Measurements from ENCODE around the gene IL4.

DNA sequence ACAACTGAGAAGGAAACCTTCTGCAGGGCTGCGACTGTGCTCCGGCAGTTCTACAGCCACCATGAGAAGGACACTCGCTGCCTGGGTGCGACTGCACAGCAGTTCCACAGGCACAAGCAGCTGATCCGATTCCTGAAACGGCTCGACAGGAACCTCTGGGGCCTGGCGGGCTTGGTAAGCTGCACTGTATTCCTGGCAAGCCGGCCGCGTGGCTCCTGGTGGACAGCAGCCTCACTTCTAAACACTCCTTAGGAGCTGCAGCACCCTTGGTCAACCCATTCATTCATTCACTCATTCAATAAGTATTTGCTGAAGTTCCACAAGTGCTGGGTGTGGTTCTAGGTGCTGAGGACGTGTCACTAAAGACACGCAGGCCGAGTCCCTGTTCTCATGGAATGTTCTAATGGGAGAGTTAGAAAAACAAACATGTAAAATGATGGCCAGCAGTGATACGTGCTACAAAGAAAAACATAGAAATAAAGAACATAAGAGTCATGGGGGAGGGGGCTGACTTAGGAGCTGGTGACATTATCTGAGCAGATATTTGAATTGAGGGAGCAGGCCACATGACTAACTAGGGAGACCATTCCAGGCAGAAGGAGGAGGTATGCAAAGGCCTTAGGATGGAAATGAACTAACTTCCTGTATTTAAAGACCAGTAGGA, 6.1 kb downstream of the IL4 start:
- TF ChIP-seq POLR2AphosphoS5 (IDR thresholded peaks at IDR 0.05), result no peak
- TF ChIP-seq, protein P1, sequence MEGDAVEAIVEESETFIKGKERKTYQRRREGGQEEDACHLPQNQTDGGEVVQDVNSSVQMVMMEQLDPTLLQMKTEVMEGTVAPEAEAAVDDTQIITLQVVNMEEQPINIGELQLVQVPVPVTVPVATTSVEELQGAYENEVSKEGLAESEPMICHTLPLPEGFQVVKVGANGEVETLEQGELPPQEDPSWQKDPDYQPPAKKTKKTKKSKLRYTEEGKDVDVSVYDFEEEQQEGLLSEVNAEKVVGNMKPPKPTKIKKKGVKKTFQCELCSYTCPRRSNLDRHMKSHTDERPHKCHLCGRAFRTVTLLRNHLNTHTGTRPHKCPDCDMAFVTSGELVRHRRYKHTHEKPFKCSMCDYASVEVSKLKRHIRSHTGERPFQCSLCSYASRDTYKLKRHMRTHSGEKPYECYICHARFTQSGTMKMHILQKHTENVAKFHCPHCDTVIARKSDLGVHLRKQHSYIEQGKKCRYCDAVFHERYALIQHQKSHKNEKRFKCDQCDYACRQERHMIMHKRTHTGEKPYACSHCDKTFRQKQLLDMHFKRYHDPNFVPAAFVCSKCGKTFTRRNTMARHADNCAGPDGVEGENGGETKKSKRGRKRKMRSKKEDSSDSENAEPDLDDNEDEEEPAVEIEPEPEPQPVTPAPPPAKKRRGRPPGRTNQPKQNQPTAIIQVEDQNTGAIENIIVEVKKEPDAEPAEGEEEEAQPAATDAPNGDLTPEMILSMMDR (IDR thresholded peaks at IDR 0.05; ENCODE audit: poor library complexity, severe bottlenecking), result no peak
- TF ChIP-seq EP300 (conservative IDR thresholded peaks at IDR 0.05; ENCODE audit: poor library complexity, severe bottlenecking), result no peak
- no peak for TF ChIP-seq MXI1 (conservative IDR thresholded peaks at IDR 0.05; ENCODE audit: poor library complexity, severe bottlenecking)
- TF ChIP-seq SMC3 (conservative IDR thresholded peaks at IDR 0.05; ENCODE audit: poor library complexity), result no peak
- TF ChIP-seq TAF1 (IDR thresholded peaks at IDR 0.05; ENCODE audit: low read depth), result no peak
- no peak for TF ChIP-seq EZH2 (IDR thresholded peaks at IDR 0.05; ENCODE audit: borderline replicate concordance, insufficient read depth, low read length, poor library complexity, severe bottlenecking)
- no peak for TF ChIP-seq RAD21 (conservative IDR thresholded peaks at IDR 0.05)
- TF ChIP-seq, protein P2, sequence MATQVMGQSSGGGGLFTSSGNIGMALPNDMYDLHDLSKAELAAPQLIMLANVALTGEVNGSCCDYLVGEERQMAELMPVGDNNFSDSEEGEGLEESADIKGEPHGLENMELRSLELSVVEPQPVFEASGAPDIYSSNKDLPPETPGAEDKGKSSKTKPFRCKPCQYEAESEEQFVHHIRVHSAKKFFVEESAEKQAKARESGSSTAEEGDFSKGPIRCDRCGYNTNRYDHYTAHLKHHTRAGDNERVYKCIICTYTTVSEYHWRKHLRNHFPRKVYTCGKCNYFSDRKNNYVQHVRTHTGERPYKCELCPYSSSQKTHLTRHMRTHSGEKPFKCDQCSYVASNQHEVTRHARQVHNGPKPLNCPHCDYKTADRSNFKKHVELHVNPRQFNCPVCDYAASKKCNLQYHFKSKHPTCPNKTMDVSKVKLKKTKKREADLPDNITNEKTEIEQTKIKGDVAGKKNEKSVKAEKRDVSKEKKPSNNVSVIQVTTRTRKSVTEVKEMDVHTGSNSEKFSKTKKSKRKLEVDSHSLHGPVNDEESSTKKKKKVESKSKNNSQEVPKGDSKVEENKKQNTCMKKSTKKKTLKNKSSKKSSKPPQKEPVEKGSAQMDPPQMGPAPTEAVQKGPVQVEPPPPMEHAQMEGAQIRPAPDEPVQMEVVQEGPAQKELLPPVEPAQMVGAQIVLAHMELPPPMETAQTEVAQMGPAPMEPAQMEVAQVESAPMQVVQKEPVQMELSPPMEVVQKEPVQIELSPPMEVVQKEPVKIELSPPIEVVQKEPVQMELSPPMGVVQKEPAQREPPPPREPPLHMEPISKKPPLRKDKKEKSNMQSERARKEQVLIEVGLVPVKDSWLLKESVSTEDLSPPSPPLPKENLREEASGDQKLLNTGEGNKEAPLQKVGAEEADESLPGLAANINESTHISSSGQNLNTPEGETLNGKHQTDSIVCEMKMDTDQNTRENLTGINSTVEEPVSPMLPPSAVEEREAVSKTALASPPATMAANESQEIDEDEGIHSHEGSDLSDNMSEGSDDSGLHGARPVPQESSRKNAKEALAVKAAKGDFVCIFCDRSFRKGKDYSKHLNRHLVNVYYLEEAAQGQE (IDR thresholded peaks at IDR 0.05; ENCODE audit: borderline replicate concordance), result no peak
